DLD1 (cell line): ENCODE results near the gene MPHOSPH8.
"Not testable (repeated sequence)": the region's sequence is repeated elsewhere in the genome, so short reads cannot be mapped to it uniquely, and the experiment has no call there.

Experiments used
- in situ Hi-C: cut with HindIII; loops from 2 replicates; pipeline ENCODE4 v1.10.0; 2017; ENCODE audit warnings: low sequenced_read_pairs

MPHOSPH8 gene

DNA sequence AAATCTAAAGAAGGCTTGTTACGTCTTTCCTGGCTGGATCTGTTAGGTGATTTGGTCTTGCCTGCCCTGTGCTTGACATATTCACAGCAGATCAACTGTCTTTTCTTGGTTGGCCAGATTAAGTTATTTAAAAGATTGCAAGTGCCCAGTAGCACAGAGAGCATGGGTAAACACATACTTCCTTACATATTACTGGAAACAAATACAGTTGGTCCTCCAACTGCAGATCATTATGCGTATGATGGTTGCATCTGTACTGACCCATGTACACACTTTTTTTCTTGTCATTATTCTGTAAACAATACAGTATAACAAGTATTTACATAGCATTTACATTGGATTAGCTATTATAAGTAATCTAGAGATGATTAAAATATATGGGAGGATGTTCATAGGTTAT, 9.2 kb upstream of the MPHOSPH8 start:
- in situ Hi-C loops, result no loop called here

DNA sequence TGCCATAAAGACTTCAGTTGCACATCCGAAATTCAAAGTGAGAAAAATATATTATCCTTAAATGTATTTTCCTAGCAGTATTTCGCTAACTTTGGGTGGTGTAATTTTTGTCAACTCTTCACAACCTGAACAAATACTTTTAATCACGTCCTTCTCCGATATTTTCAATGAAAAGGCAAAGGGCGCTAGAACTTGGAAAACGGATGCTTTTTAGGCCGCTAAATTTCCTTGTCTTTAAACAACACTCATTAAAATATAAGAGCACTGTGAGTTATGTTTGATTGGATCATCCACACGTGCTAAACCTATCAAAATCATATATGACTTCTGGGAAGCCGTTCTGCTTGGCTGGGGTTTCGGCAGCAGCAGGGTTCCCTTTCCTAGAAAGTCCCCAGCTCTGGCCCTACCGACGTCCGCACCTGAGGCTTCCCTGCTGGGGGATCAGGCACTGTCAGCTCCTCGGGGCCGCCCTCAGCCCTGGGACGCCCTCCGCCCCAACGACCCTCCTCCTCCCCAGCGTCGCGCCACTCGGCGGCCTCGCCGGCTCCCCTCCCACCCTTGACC, 462 bp upstream of the MPHOSPH8 start:
- in situ Hi-C loops, result no loop called here

DNA sequence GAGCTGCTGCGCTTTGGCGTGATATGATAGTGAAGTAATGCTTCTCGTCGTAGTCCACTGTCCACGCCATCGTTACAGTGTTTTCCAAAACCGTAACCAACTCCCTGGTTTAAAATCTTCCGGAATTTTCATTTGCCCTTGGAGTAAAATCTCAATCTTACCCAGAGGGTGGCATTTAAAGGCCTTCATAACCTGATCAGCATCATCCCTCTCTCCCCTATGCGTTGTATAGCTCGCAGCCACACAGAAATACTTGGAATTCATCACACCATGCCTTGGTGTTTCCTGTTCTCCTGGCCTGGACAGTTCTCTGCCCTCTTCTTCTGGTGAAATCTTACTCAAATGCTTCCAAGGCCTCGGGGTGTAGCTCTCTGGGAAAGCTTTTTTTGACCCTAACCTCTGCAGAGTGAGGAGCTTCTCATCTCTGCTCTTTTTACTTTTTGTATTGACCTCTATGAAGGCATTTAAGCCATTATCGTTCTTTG, 839 bp downstream of the MPHOSPH8 start:
- in situ Hi-C loops, result no loop called here

DNA sequence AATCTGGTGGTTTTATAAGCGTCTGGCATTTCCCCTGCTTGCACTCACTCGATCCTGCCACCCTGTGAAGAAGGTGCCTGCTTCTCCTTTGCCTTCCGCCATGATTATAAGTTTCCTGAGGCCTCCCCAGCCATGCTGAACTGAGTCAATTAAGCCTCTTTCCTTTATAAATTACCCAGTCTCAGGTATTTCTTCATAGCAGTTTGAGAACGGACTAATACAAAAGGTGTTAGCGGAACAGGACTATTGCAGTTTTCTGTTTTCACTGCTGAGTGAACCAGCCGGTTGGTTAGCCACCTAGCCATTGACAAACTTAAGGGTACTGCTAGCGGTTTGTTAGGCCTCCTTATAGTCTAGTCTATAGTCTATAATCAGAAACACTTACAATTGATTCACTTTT, 2.5 kb downstream of the MPHOSPH8 start:
- in situ Hi-C loops, result not testable (repeated sequence)

DNA sequence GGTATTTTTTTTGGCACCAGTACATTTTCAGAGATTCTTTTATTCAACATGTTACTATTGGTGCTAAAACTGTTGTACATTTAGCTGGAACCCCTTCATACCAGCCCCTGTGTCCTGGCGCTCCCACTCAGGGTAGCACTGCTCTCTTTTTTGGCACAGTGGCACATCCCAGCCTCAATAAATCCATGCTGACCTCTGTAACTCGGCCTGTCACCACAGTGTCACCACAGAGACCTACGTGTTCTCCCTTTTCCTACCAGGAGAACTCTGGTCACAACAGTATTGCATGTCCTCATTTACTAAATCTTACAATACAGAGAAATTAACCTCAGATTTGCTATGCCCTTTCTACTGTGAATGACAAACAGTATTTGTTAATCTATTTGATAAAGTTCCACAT, 10.2 kb downstream of the MPHOSPH8 start:
- in situ Hi-C loops, result no loop called here

DNA sequence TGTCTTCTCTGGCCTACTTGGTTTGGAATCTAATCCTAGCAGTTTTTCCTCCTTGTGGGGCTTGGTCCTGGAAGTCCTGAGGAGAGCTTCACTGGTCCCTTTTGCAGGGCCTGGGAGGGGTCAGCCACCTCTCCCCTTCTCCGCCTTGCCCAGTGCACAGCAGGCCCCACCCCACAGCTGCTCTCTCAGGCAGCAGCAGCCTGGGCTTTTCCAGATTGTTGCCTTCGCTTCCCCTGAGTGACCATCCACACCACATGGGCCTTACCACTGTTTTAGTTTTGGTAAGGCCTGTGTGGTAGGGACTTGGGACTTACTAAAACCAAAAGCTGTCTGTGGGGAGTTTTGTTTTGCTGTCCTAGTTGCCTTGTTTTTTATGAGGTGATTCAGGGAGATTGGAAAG, 11.5 kb downstream of the MPHOSPH8 start:
- in situ Hi-C loops, result no loop called here

DNA sequence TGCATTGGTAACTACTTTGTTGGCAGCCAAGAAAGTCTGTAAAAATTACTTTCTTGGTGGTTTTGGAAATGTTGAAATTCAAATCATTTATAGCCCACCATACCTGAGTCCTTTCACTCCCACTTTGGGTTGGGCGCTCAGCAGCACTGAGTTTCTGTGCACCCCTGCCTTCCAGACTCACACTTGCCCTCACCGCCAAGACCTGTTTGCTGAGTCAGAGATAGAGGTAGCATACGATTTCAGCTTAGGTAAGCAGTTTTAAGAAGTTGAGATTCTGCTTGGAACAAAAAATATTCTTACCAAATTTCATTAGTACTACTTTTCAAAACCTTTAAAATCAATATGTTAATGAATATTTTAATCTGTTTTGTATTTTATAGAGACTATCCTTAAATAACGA, 12.6 kb downstream of the MPHOSPH8 start:
- in situ Hi-C loops, result no loop called here

DNA sequence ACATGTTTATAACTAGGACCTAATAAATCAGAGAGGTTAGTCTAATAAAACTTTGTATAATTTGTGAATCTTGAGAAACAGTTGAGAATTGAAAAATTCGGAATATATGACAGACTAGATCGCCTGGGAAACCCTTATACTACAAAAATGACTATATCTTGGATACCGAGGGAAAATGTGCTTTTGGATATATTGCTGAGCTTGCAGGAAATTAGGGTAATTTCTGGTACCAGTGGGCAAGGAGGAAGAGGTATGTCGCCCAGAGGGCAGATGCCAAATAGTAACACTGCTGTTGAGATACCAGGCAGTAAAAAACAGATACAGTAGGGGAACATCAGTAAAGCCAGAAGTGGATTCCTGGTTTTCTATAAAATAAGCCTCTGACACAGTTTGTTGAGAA, 17.3 kb downstream of the MPHOSPH8 start:
- in situ Hi-C loops, result no loop called here

DNA sequence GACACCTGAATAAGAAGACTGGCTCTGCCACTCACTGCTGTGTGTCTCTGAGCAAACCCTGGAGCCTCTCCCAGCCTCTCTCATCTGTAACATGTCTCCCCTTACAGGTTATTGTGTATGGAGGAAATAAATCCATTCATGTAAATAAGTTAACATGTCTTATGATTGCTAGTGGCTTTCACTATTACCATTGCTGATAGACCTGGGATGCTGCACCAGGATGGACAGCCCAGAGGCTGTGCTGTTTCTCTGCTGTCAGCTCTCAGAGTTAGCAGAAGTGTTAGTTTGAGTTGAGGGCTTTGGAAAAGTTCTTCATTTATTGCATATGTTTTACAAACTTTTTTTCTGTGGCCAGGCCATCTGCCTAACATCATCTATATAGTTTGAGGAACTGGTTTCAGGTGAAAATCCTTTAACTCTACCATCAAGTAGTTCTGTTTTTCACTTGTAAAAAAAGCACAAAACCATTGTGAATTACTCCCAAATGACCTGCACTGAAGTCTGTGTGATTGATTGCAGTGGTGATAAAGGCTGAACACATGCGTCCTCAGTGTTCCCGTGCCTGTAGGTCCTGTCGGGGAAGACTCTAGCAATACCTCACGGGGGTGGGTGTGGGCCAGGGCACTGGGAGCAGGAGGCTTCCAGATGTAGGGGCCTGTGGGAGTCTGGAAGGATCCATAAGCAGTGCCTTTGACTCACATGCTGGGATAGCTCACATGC, 24.6 kb downstream of the MPHOSPH8 start:
- in situ Hi-C loops, result no loop called here

DNA sequence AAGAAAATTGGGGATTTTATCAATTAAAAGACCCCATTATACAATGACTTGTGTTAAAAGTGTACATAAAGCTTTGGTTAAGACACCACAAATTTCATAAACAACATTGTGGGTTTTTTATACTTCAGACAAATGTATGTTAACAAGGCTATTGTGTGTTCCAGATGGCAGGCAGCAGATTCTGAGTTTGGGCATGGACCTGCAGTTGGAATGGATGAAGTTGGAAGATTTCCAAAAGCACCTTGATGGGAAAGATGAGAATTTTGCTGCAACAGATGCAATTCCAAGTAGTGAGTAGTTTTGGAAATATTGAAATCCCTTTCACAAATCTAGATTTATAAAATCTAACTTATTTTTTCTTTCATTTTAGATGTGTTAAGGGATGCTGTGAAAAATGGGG, 25.4 kb downstream of the MPHOSPH8 start:
- in situ Hi-C loops, result no loop called here

DNA sequence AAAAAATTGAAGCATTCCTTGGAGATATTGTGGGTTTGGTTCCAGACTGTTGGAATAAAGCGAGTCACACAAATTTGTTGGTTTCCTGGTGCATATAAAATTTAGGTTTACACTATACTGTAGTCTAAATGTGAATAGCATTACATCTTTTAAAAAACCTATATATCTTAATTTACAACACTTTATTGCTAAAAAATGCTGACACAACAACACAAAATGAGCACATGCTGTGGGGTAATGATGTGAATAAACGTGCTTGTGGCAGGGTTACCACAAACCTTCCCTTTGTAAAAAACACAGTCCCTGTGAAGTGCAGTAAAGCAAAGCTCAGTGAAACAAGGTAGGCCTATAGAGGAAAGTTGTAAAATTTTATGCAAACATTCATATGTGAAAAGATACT, 27.7 kb downstream of the MPHOSPH8 start:
- in situ Hi-C loops, result no loop called here

DNA sequence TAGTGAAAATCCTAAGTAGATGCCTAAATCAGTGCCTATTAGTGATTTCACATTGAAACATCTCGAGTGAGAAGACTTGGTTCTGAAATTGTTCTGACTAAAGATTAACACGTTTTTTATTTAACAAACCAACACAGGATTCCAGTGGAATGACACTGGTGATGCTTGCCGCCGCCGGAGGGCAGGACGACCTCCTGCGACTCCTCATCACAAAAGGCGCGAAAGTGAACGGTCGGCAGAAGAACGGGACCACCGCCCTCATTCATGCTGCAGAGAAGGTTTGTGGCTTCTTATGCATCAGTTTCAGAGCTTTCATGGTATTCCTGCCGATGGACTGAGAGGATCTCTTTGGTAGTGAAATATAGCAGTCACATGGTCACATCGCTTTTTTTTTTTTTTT, 28.1 kb downstream of the MPHOSPH8 start:
- in situ Hi-C loops, result no loop called here

DNA sequence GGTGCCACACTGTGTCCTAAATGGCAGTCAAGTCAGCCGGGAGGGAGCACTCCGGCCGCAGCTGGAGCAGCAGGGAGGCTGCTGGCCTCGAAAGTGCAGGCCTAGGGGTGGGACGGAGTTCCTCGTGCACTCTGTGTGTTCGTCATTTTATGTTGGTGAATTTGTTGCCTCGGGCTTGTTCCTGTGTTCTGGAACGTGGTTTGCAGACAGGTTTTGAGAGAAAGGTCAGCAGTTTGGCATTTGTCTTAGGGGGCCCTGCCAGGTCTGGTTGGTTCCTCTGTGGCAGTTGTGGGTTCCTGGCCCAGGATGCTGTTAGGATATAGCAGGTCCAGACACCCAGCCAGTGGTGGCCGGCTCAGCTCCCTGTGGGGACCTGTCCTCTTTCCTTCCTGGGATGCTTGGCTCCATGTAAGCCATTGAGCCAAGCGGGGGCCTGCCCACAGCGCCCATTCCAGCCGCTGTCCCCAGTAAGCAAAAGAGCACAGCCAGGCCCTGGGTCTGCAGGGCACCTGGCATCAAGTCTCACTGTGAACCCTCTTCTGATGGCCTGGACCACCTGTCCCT, 30.0 kb downstream of the MPHOSPH8 start:
- in situ Hi-C loops, result no loop called here

DNA sequence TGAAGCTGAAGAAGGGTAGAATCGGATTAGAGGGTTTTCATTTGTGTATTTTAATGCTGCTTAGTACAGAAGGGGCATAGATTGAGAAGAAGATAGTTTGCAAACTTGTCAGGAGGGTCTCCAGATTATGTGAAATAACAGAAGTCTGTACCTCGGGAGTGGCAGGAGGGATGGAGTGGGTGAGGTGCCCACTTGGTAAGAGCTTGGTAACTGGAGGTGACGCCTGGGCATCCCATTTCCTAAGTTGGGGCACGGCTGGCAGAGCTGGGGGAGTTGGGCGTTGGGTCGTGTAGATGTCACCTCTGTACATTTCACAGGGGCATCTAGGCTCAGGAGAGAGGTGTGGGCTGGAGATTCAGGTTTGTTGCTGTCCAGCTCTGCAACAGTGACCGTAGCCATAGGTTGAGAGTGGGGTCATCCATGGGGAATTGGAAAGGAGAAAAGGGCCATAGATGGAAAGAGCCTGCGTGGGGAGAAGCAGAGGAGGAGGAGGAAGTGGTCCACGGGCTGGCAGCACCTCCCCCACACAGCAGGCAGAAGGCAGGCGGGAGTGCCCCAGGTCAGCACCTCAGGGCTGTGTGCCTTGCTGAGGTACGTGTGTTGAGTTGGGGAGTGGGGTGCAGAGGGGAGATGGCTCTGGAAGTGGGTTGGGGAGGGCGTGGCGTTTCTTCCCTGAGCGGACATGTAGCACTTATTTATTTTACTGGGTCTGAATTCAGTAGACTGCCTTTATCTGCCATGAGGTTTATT, 31.2 kb downstream of the MPHOSPH8 start:
- in situ Hi-C loops, result no loop called here

DNA sequence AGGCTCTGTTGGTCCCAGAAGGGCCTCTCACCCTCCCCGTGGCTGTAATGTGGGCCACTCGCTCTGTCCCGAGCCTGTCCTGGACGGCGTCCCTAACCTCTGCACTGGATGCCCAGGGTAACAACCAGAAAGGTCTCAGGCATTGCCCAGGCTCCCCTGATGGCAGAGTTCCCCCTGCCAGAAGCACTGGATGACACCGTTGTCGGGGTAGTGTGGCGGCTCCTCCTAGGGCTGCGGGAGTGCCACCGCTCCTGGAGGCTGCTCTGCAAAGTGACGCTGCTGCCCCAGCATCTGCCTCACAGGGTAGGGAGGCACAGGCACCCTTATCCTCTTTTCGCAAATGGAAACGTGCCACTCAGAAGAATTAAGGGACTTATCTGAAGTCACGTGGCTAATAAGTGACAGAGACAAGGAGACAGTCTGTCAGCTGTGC, 32.0 kb downstream of the MPHOSPH8 start:
- in situ Hi-C loops, result no loop called here

DNA sequence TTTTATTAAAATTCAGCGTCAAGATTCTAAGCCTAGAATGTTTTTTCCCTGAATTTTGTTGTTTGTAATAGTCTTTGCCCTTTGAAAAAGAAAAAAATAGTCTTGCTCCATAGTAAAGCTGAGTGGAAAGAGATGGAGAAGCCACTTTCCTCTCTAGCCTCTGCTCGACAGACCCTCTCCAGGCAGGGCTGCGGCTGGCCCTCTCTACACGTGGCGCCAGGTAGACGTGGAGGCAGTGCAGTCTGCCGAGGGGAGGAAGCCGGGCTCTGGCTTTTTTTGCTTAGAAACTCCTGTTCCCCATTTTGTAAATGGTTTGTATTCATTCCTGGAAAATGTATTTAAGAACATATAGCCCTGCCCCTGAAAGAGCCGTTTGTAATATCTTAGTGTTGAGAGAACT, 35.3 kb downstream of the MPHOSPH8 start:
- in situ Hi-C loops, result no loop called here

DNA sequence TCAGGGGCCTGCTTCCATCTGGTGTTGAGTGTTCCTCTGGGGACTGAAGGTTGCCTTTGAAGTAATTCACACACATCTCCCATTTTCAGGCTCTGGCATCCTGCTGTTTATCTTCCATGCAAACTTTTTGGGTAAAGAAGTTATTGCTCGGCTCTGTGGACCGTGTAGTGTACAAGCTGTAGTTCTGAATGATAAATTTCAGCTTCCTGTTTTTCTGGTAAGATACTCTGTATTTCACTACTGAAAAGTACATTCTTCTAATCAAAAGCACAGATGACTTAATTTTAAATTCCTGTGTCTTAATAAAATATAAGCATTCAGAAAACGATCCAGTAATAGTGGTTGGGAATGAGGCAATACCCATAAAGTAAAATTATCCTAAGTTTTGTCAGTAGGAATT, 36.7 kb downstream of the MPHOSPH8 start:
- in situ Hi-C loops, result no loop called here

DNA sequence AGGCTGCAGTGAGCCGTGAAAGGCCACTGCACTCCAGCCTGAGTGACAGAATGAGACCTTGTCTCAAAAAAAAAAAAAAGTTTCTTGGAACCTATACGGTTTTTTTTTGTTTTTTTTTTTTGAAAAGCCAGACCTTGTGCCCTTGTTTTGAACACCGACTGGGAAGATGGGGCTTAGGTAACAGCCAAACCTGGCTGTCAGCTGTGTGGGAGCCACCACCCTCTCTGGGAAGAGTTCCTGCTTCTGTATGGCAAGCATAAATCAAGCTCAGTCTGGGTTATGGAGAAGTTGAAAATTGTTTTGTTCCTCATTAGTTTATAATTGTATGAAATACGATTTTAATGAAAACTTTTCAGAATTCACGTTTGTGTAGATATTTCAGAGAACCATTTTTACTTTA, 39.5 kb downstream of the MPHOSPH8 start:
- in situ Hi-C loops, result no loop called here

DNA sequence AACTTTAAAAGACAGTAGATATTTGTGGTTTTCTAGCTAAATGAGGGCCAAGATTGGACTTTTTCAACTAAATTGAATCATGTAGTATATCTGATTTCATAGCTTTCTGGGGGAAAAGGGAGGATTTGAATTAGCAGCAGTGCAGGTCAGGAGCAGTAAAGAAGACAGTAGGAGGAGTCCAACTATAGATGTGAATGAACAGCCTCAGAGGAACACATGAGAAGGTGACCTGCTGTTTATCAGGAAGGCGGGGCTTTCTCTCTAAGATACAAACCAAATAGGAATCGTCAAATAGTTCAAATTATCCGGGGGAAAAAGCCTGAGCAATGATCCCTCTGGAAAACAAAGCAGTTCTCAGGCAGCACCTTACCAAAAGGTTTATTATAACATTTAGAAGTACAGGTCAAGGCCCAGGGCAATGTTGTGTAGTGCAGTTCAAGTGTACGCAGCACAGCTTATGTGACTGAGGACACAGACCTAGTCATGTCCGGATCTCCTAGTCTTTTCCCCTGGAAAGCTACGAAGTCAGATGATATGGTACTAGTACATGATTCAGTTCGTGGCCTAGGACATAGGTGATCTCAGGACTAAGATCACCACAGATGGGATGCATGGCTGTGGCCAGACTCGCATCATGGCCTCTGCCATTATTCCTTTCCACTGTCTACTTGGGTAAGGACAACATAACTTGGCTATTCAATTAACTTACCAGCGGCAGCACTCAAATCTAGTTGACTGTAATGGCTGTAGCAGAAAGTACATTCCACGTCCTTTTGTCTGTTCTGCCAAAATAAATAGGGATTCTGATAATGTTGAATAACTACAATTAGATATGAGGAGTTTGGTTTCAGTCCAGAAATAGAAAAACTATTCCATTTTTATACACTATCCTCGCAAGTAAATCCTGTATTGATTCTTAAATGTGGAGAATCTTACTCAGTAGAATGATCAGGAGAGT, 40.3 kb downstream of the MPHOSPH8 start:
- in situ Hi-C loops, result no loop called here

DNA sequence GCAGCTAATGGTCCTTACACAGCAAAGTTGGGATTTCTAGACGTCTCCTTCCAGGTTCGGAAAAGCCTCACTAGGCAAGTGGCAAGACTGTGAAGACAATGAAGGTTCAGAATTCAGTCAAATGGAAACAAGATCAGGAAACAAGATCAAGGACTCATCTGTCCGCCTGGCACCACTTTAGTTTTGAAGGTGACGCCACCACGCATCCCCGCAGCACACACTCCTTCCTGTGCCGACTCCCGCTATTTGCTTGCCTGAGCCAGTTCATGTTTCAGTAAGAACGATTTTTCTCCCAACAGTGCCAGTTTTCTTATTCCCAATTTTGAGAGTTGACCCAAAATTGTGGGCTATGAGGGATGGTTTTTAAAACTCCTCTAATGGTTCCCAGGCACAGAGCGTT, 41.4 kb downstream of the MPHOSPH8 start:
- in situ Hi-C loops, result no loop called here

DNA sequence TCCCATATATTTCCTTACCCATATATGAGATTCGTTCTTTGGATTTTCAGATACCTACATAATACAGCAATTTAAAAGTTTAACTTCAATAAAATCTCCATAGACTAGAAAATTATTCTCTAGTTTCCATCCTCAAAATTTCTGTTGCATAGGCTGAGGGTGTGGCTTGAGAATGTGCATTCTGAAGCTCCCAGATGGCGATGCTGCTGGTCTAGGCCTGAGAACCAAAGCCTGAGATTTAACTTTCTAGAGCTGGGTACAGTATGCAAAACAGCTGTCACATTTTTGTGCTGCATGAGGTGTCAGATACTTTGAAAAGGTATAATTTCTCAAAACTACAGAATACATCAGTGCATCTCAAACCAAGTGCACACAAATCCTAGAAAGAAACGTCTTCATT, 42.7 kb downstream of the MPHOSPH8 start:
- in situ Hi-C loops, result no loop called here
